Measurements from ENCODE around the gene EXOC3. TPM values are rescaled to one million over a fixed set of nuclear protein-coding genes. Genes with fewer than 3 reads are reported as not detected.

EXOC3 gene
- total RNA-seq, 1 donor from 2014 or later, result 37.3 TPM

- Histone ChIP-seq H3K27me3 (ENCODE audit: control insufficient read depth, insufficient read depth, low read length) (peaks cover 34% of the 10 kb centered on the region), H3K36me3 (ENCODE audit: control insufficient read depth, insufficient read depth, low read length) (no peaks in the 10 kb centered on the region), H3K4me3 (ENCODE audit: low read depth, low read length) (no peak overlapping the region)
- TF ChIP-seq CTCF (IDR thresholded peaks at IDR 0.05; ENCODE audit: insufficient read depth, low read length, poor library complexity, severe bottlenecking), result no peak
- no peak for DNase-seq (ENCODE audit: low read depth)
These were observed 48.8 kb downstream of the EXOC3 start for GRCh38 chr5:491856-492155.

GRCh38 chr5:492314-492893, 49.4 kb downstream of the EXOC3 start:
- no peaks in the 10 kb centered on the region for H3K36me3 ChIP-seq (ENCODE audit: control insufficient read depth, insufficient read depth, low read length)
- TF ChIP-seq CTCF (IDR thresholded peaks at IDR 0.05; ENCODE audit: insufficient read depth, low read length, poor library complexity, severe bottlenecking), result no peak
- no peak for DNase-seq (ENCODE audit: low read depth)
- no peak overlapping the region for H3K4me3 ChIP-seq (ENCODE audit: low read depth, low read length)
- peaks cover 38% of the 10 kb centered on the region for H3K27me3 ChIP-seq (ENCODE audit: control insufficient read depth, insufficient read depth, low read length)

- TF ChIP-seq CTCF (IDR thresholded peaks at IDR 0.05; ENCODE audit: insufficient read depth, low read length, poor library complexity, severe bottlenecking), result no peak
- H3K4me3 ChIP-seq (ENCODE audit: low read depth, low read length), result no peak overlapping the region
- no peaks in the 10 kb centered on the region for H3K36me3 ChIP-seq (ENCODE audit: control insufficient read depth, insufficient read depth, low read length)
- H3K27me3 ChIP-seq (ENCODE audit: control insufficient read depth, insufficient read depth, low read length), result peaks cover 38% of the 10 kb centered on the region
- no peak for DNase-seq (ENCODE audit: low read depth)
These were observed 50.2 kb downstream of the EXOC3 start for GRCh38 chr5:493119-493701.

- Histone ChIP-seq H3K27me3 (ENCODE audit: control insufficient read depth, insufficient read depth, low read length) (peaks cover 41% of the 10 kb centered on the region), H3K4me3 (ENCODE audit: low read depth, low read length) (no peak overlapping the region), H3K36me3 (ENCODE audit: control insufficient read depth, insufficient read depth, low read length) (no peaks in the 10 kb centered on the region)
- no peak for DNase-seq (ENCODE audit: low read depth)
- TF ChIP-seq CTCF (IDR thresholded peaks at IDR 0.05; ENCODE audit: insufficient read depth, low read length, poor library complexity, severe bottlenecking), result no peak
These were observed 50.8 kb downstream of the EXOC3 start for GRCh38 chr5:493758-494157.

GRCh38 chr5:494667-495255, 51.8 kb downstream of the EXOC3 start:
- no peak overlapping the region for H3K4me3 ChIP-seq (ENCODE audit: low read depth, low read length)
- peaks cover 42% of the 10 kb centered on the region for H3K27me3 ChIP-seq (ENCODE audit: control insufficient read depth, insufficient read depth, low read length)
- TF ChIP-seq CTCF (IDR thresholded peaks at IDR 0.05; ENCODE audit: insufficient read depth, low read length, poor library complexity, severe bottlenecking), result no peak
- DNase-seq (ENCODE audit: low read depth), result no peak
- H3K36me3 ChIP-seq (ENCODE audit: control insufficient read depth, insufficient read depth, low read length), result no peaks in the 10 kb centered on the region

GRCh38 chr5:496028-496427, 53.1 kb downstream of the EXOC3 start:
- DNase-seq (ENCODE audit: low read depth), result no peak
- TF ChIP-seq CTCF (IDR thresholded peaks at IDR 0.05; ENCODE audit: insufficient read depth, low read length, poor library complexity, severe bottlenecking), result no peak
- no peaks in the 10 kb centered on the region for H3K36me3 ChIP-seq (ENCODE audit: control insufficient read depth, insufficient read depth, low read length)
- H3K27me3 ChIP-seq (ENCODE audit: control insufficient read depth, insufficient read depth, low read length), result peaks cover 46% of the 10 kb centered on the region
- H3K4me3 ChIP-seq (ENCODE audit: low read depth, low read length), result no peak overlapping the region
